Bronchial epithelial cell (primary cell): ENCODE results near the gene ATXN7L2. TPM values are rescaled to one million over a fixed set of nuclear protein-coding genes. Genes with fewer than 3 reads are reported as not detected.
A peak's percentile ranks its signal among the peaks of the same experiment; 100 is the strongest.

Experiments
- DNase-seq: peaks from one replicate; pipeline ENCODE4 v3.0.0-alpha.2; 2010; ENCODE audit warnings: low read depth
- FAIRE-seq: peaks from 2 replicates; lab custom pipeline; 2011; peaks lifted over from hg19 to GRCh38; lab: Jason Lieb, UNC
- H3K27me3 ChIP-seq: 2 replicates; pipeline ENCODE4 v1.5.1; 2011; ENCODE audit warnings: low read length; ENCODE audit not compliant: control insufficient read depth, insufficient read depth
- H3K36me3 ChIP-seq: 2 replicates; pipeline ENCODE4 v1.5.1; 2011; ENCODE audit warnings: low read length; ENCODE audit not compliant: control insufficient read depth, insufficient read depth
- H3K4me3 ChIP-seq: 2 replicates; pipeline ENCODE4 v1.5.1; 2011; ENCODE audit warnings: mild to moderate bottlenecking, low read depth, low read length, control low read depth
- total RNA-seq: library from RNA; depleted of rRNA; stranded (reverse); fragments of >200 nt; gene quantifications from 2 replicates; pipeline ENCODE4 v1.2.1, GENCODE V29; 2014
- TF ChIP-seq, protein P1 (sequence below): IDR thresholded peaks from 2 replicates; pipeline ENCODE4 v1.5.1; 2011; ENCODE audit warnings: mild to moderate bottlenecking, moderate library complexity, low read length, control low read depth, inconsistent platforms; ENCODE audit not compliant: insufficient read depth, severe bottlenecking

The ATXN7L2 gene
- total RNA-seq, 1 donor from 2014 or later, result 1.3 TPM

DNA sequence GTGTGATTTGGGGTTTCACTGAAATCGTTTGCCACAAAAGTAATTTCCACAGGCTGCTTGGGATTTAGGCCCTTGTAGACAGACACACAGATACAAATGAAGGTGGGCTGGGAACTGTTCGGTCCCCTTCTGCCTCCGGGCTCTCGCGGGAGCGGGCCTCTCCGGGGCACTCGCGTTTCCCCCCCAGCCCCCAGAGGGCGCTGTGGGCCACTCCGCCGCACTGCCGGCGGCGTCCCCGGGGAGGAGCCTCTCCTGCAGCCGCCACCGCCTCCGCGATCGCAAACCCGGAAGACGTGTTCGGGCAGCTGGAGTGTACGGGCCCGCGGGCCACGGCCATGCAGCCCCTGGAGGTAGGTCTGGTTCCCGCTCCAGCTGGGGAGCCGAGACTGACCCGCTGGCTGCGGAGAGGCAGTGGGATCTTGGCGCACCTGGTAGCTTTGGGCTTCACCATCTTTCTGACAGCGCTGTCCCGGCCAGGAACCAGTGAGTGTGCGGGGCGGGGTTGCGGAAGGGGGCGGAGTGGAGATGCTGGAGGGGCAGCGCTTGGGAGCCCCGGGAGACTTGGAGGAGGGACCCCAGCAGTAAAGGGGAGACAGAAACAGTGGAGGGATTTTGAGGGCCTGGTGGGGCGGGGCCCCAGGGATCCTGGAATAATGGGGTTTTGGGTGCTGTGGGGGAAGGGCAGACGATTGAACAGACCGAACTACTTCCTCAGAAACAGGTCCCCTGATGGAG lies 10.3 kb downstream of the ATXN7L2 start, which contains the start of gene CYB561D1:
Gene CYB561D1 (plus strand): TSS at position 290 of the 735 bp plus-strand sequence. CDS start 46 bp downstream, at position 336.
- TF ChIP-seq, protein P1, sequence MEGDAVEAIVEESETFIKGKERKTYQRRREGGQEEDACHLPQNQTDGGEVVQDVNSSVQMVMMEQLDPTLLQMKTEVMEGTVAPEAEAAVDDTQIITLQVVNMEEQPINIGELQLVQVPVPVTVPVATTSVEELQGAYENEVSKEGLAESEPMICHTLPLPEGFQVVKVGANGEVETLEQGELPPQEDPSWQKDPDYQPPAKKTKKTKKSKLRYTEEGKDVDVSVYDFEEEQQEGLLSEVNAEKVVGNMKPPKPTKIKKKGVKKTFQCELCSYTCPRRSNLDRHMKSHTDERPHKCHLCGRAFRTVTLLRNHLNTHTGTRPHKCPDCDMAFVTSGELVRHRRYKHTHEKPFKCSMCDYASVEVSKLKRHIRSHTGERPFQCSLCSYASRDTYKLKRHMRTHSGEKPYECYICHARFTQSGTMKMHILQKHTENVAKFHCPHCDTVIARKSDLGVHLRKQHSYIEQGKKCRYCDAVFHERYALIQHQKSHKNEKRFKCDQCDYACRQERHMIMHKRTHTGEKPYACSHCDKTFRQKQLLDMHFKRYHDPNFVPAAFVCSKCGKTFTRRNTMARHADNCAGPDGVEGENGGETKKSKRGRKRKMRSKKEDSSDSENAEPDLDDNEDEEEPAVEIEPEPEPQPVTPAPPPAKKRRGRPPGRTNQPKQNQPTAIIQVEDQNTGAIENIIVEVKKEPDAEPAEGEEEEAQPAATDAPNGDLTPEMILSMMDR, result peak; percentile 98
- peak within 1 kb of the TSS; percentile 93 for H3K4me3 ChIP-seq
- DNase-seq (peak; percentile 63), FAIRE-seq (no peak)
- H3K27me3 ChIP-seq, result no peaks in the 10 kb centered on the region
- H3K36me3 ChIP-seq, result peaks cover 16% of the 10 kb centered on the region

DNA sequence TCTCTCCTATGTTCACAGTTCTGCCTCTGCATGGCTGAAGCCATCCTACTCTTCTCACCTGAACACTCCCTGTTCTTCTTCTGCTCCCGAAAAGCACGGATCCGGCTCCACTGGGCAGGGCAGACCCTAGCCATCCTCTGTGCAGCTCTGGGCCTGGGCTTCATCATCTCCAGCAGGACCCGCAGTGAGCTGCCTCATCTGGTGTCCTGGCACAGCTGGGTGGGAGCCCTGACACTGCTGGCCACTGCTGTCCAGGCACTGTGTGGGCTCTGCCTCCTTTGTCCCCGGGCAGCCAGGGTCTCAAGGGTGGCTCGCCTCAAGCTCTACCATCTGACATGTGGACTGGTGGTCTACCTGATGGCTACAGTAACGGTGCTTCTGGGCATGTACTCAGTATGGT lies 12.0 kb downstream of the ATXN7L2 start:
- Histone ChIP-seq H3K36me3 (peaks cover 17% of the 10 kb centered on the region), H3K27me3 (no peaks in the 10 kb centered on the region), H3K4me3 (no peak overlapping the region)
- no peak for FAIRE-seq
- no peak for DNase-seq
- TF ChIP-seq, protein P1, result no peak

DNA sequence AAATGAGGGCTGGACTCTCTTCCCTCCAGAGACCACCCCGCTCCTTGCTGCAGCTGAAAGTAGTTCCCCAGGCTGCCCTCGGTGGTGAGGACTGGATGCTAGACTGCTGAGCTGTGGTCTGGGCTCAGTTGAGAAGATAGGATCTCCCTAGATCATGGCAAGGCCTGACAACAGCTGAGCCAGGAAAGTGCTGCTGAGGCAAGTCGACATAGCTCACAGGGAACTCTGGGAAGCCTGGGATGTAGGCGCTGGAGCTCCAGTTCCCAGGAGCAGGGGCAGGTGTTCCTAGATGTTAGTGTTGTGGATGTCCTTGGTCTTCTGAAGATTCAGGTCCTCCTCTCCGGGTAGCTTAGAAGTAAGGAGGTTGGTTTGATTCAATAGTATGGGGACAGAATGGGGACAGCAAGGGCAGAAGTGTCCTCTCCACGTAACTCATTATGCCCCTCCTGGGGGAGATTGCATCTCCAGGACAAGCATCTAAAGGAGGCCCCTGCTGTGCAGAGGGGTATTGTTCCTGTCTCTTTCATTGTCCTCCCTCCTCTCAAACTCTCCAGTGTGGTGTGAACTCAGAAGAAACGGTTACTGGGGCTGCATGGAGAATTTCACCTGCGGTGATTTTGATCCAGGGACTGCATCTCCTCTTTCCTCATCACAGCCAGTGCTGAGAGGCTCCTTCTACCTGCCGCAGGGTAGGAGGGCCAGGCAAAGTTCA lies 13.9 kb downstream of the ATXN7L2 start:
- Histone ChIP-seq H3K27me3 (no peaks in the 10 kb centered on the region), H3K4me3 (no peak overlapping the region), H3K36me3 (peaks cover 15% of the 10 kb centered on the region)
- FAIRE-seq (no peak), DNase-seq (no peak)
- TF ChIP-seq, protein P1, result no peak

DNA sequence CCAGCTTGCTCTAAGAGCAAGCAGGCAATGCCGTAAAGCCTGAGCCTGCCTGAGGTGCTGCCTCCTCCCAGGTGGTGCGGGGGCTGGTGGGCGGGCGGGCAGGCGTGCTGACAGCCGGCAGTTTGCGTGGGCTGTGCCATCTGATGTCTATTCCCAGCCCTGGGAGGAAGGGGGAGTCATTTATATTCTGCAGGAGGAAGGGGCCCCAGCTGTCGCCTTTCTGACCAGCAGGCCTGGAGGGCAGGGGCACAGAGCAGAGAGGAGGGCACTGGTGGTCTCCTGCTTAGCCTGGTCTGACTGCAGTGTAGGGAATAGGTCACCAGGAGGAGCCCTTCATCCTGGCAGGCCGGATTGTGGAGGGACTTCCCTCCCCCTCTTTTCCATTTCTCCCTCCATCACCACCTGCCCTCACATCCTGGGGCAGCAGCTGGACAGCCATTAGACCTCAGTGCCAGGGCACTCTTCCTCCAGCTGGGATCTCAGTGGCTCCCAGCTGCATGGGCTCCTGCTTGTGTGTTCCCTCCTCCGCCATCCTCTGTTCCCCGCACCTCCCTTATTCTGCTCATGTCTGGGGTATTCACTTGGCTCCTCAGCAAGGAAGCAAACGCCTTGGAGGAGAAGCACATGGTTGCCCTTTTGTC lies 14.6 kb downstream of the ATXN7L2 start:
- Histone ChIP-seq H3K4me3 (no peak overlapping the region), H3K27me3 (no peaks in the 10 kb centered on the region), H3K36me3 (peaks cover 15% of the 10 kb centered on the region)
- TF ChIP-seq, protein P1, result peak; percentile 72
- no peak for DNase-seq
- no peak for FAIRE-seq

DNA sequence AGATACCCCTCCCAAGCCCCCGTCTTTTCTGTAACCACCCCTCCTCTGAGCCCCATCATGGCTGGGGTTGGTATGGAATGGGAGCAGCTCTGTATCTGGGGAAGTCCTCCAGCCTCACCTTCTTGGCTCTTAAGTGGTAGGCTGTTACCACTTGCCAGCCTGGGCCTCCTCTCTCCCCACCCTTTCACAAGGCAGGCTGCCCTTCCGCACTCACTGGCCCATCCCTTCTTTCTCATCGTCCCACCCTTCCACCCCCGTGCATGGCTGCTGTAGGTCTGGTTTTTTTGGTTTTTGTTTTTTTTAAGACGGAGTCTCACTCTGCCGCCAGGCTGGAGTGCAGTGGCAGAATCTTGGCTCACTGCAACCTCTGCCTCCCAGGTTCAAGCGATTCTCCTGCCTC lies 15.4 kb downstream of the ATXN7L2 start:
- FAIRE-seq, result no peak

More for the DNA sequence above, 15.4 kb downstream of the ATXN7L2 start:
- Histone ChIP-seq H3K27me3 (no peaks in the 10 kb centered on the region), H3K36me3 (peaks cover 15% of the 10 kb centered on the region), H3K4me3 (no peak overlapping the region)
- TF ChIP-seq, protein P1, result no peak
- peak; percentile 40 for DNase-seq
